ENCODE data around the gene CD320.
A peak's percentile ranks its signal among the peaks of the same experiment; 100 is the strongest.
"Not testable (repeated sequence)": the region's sequence is repeated elsewhere in the genome, so short reads cannot be mapped to it uniquely, and the experiment has no call there.

The CD320 gene

GRCh38 chr19:8322638-8322997 lies 14.5 kb upstream of the CD320 start:
- FAIRE-seq (no peak), DNase-seq (ENCODE audit: insufficient read length, low spot score) (no peak)
- TF ChIP-seq POLR2A (IDR thresholded peaks at IDR 0.05; ENCODE audit: low read depth, low read length): no peak

- no peak for FAIRE-seq
- no peak for TF ChIP-seq POLR2A (IDR thresholded peaks at IDR 0.05; ENCODE audit: low read depth, low read length)
These were observed 14.0 kb upstream of the CD320 start for GRCh38 chr19:8321986-8322637.

GRCh38 chr19:8321067-8321985 lies 13.2 kb upstream of the CD320 start, which contains the start of the genes NDUFA7 and RPS28:
TSS of gene NDUFA7 (minus strand) at chr19:8321375. CDS start at chr19:8321358, 17 bp downstream.
TSS of gene RPS28 (plus strand) at chr19:8321496. CDS start at chr19:8321531, 35 bp downstream.
- peak; percentile 79 for DNase-seq (ENCODE audit: insufficient read length, low spot score)
- no peak; the same call in none of the 2 replicates for TF ChIP-seq POLR2A (IDR thresholded peaks at IDR 0.05; ENCODE audit: low read depth, low read length)
- FAIRE-seq: no peak

More at GRCh38 chr19:8321986-8322637, 14.0 kb upstream of the CD320 start:
- DNase-seq (ENCODE audit: insufficient read length, low spot score): no peak

- FAIRE-seq: no peak
- no peak; the same call in 1 of the 2 replicates for TF ChIP-seq POLR2A (IDR thresholded peaks at IDR 0.05; ENCODE audit: low read depth, low read length)
- no peak for DNase-seq (ENCODE audit: insufficient read length, low spot score)
These were observed 12.5 kb upstream of the CD320 start for GRCh38 chr19:8320564-8321066.

GRCh38 chr19:8319807-8320520 lies 11.8 kb upstream of the CD320 start:
- no peak for TF ChIP-seq POLR2A (IDR thresholded peaks at IDR 0.05; ENCODE audit: low read depth, low read length)
- DNase-seq (ENCODE audit: insufficient read length, low spot score) (no peak), FAIRE-seq (no peak)

- FAIRE-seq; DNase-seq (ENCODE audit: insufficient read length, low spot score): not testable (repeated sequence)
These were observed 10.7 kb upstream of the CD320 start for GRCh38 chr19:8318835-8319234.

- DNase-seq (ENCODE audit: insufficient read length, low spot score): no peak
- no peak for TF ChIP-seq POLR2A (IDR thresholded peaks at IDR 0.05; ENCODE audit: low read depth, low read length)
- no peak for FAIRE-seq
These were observed 8.4 kb upstream of the CD320 start for GRCh38 chr19:8316351-8317125.

GRCh38 chr19:8314981-8315640 lies 7.0 kb upstream of the CD320 start:
- not testable (repeated sequence) for DNase-seq (ENCODE audit: insufficient read length, low spot score)

GRCh38 chr19:8311461-8312260 lies 3.5 kb upstream of the CD320 start:
- DNase-seq (ENCODE audit: insufficient read length, low spot score): no peak
- no peak for TF ChIP-seq POLR2A (IDR thresholded peaks at IDR 0.05; ENCODE audit: low read depth, low read length)
- no peak for FAIRE-seq

More at GRCh38 chr19:8314981-8315640, 7.0 kb upstream of the CD320 start:
- not testable (repeated sequence) for FAIRE-seq

GRCh38 chr19:8310342-8311055 lies 2.3 kb upstream of the CD320 start:
- no peak for DNase-seq (ENCODE audit: insufficient read length, low spot score)
- TF ChIP-seq POLR2A (IDR thresholded peaks at IDR 0.05; ENCODE audit: low read depth, low read length): no peak
- no peak for FAIRE-seq

GRCh38 chr19:8308891-8309291 lies 733 bp upstream of the CD320 start:
- DNase-seq (ENCODE audit: insufficient read length, low spot score) (no peak), FAIRE-seq (no peak)
- no peak for TF ChIP-seq POLR2A (IDR thresholded peaks at IDR 0.05; ENCODE audit: low read depth, low read length)
